Fibroblast of gingiva (primary cell): ENCODE measurements around the gene KCNAB3.
A peak's percentile ranks its signal among the peaks of the same experiment; 100 is the strongest.

ENCODE experiments used
- DNase-seq: peaks from one replicate; pipeline ENCODE4 v3.0.0-alpha.2; 2011; ENCODE audit warnings: low read depth

Gene KCNAB3

GRCh38 chr17:7897773-7898172 lies 31.9 kb downstream of the KCNAB3 start:
- peak; percentile 74 for DNase-seq

DNA sequence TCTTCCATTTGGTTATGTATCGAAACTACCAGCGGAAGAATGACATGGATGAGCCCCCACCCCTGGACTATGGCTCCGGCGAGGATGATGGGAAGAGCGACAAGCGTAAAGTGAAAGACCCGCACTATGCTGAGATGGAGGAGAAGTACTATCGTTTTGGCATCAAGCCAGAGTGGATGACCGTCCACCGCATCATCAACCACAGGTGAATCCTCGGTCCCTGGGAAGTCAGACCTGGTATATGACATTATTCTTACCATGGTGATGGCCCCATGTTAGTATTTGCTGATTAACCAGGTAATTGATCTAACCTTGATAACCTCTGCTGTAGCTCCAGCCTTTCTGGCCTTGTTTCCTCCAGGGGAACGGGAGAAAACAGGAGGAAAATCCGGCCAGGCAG lies 32.6 kb downstream of the KCNAB3 start:
- no peak for DNase-seq

GRCh38 chr17:7894866-7895265 lies 34.8 kb downstream of the KCNAB3 start:
- no peak for DNase-seq

GRCh38 chr17:7894226-7894625 lies 35.4 kb downstream of the KCNAB3 start:
- DNase-seq, result no peak

DNA sequence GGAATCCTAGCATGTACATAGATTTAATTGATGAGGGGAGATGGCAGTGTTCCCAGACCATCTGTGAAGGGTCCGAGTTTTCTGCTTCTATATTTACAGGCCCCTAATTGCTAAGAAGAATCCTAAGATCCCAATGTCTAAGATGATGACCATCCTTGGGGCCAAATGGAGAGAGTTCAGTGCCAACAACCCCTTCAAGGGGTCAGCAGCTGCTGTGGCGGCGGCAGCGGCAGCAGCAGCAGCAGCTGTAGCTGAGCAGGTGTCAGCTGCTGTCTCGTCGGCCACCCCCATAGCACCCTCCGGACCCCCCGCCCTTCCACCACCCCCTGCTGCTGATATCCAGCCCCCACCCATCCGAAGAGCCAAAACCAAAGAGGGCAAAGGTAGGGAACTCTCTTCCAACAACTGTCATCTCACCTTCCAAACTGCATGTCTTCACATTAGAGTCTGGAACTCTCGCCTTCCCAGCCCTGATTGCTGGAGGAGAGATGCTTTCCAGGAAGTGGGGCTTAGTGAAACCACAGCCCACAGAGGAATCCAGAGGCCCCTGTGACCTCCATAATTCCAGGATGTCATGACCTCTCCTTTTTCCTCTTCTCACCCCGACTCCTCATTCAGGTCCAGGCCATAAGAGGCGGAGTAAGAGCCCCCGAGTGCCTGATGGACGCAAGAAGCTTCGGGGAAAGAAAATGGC lies 36.3 kb downstream of the KCNAB3 start:
- DNase-seq, result no peak

DNA sequence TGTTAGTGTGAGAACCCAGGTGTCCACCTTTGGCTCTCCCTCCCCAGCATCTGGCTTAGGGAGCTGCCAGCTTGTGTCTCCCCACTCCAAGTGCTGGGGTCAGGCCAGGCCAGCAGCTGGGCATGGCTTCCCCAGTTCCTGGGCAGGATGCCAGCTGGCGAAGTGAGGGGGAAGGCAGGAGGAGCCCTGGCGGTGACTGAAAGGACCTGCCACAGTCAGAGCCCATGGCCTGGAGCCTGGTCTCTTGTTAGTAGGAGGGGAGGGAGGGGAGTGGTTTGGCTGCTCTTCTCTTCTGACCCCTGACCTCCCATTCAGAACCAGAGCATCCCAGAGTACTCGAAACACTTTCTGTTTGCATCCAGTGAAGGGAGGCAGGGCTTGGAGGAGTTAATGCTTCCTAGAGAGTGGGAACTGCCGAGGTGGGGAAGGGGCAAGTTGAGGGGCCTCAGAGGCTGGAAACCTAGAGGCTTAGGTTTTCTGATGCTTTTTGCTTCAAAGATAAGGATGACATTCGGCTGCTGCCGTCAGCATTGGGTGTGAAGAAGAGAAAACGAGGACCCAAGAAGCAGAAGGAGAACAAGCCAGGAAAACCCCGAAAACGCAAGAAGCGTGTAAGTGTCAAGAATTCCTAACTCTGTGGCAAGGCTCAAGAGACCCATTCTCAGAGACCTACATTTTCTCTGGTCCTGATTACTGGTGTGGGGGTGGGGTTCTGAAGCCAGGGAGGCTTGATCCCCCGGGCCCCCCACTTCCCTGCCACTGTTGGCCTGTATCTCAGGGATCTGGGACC lies 40.3 kb downstream of the KCNAB3 start:
- DNase-seq, result peak; percentile 98

DNA sequence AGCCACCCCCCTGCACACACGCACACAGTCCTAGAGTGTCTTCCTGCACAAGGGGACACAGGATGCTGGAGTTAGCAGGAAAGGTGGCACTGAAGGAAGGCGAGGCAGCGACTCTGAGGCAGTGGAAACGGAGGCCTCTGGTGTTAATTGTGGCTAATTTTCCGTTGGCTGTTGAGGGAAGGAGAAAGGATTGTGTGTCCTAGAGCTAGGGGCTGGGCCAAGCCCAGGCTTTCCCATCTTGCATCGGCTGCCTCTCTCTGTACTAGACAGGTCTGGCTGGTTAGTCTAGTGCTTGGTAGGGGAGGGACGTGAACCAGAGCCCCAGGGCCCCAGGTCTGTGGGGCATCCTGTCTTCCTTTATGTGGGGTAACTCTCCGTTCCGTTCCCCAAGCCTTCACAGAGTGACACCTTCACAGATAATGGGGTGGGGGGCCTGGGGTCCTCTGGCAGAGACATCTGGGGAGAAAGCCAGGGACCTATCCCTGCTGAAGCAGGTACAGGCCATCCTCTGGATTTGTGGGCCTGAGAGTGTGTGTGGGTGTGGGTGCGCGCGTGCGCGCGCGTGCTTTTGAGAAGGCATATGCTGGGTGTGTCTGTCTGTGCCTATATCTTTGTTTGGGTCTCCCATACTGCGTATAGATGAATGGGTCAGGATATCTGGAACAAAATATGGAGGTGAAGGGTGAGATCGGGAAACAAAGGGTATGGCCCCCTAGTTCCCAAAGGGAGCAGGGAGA lies 41.3 kb downstream of the KCNAB3 start, which contains the start of gene CHD3:
Gene CHD3 (plus strand): TSS at position 606 of the 737 bp plus-strand sequence. CDS start 212 bp downstream, outside the sequence.
- DNase-seq, result no peak

DNA sequence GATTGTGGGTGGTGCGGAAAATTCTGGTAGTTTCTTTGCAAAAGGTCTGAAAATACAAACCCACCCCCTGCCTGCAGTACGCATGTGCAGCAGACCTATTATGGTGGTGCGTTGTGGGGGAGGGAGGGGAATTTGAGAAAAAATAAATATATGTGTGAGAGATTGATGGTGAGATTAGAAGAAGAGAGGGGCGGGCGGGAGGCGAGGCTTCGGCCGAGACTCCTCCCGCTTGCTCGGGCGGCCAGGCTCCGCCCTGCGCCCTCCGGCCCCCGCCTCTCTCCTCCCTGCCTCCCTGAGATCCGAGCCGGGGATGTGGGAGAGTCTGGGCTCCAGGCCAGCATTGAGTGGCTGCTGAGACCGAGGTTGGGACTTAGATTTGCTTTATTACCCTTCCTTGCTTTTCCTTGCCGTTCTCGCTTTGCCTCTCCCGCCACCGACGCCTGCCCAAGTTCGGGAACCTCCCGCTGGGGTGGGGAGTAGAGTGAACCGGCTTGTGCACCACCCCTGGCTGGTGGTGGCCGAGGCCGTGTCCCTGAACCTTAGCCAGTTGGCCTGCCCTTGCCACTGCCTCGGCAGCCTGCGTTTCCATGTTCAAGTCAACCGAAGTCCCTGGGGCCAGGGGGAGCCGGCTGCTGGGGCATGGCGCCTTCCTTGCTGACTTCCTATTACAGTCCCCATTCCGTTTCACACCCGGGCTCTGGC lies 42.0 kb downstream of the KCNAB3 start:
- peak; percentile 96 for DNase-seq

DNA sequence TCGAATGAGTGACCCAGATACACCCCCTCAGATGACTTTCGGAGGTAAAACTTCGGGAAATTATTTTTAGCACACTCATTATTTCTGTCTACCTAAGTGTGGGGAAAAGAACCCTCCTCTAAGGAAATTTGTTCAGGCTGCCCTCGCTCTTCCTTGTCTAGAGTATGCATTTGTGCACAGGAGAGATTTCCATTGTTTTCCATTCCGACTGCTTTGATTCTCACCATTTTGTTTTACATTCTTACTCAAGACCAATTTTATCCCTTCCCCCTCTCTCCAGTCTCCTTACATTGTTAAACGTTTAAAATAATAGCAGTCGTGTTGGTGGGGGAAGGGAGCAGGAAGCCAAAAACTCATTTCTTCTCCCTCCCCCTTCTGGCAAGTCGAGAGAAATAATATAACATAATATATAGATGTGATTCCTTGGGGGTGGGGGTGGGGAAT lies 42.6 kb downstream of the KCNAB3 start:
- DNase-seq, result no peak

GRCh38 chr17:7886227-7887037 lies 43.2 kb downstream of the KCNAB3 start:
- DNase-seq, result no peak

DNA sequence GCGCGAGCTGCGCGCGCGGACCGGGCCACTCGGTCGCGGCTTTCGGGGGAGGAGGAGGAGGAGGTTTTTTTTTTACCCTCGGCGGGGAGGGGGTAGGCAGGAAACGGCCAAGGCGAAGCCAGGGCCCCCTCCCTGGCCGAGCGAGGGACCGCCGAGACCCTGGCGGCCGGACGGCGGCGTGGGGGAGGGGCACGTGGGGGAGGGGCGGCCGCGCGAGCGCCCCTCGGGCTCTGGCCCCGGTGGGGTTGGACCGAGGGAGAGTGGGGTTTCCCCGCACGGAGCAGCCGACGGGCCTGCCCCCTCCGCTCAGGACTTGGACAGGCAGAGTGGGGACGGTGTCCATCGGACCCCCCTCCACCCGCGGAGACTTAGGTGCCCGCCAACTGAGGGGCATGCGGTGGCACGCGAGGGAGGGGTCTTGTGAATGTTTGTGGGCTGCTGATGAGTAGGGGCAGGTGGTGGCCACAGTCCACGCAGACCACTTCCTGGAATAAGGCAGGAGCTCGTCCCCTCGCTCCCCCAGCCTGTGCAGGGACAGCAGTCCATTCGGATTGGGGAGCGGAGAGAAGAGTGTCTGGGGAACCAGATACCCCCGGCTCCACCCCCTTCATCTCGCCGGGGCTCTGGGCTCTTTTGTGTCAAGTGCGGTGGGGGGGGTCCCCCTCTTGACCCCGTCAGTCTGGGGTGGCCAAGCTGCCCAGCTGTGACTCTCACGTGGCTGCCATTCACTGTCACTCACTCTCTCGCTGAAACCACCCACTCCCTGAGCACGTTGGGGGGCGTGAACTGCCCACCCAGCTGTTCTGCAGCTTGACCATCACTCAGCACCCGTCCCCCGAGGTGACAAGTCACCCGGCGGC lies 44.1 kb downstream of the KCNAB3 start:
- DNase-seq, result peak; percentile 10

- DNase-seq, result no peak
Observed at GRCh38 chr17:7884581-7885366, 44.9 kb downstream of the KCNAB3 start.

GRCh38 chr17:7883781-7884386 lies 45.8 kb downstream of the KCNAB3 start:
- peak; percentile 48 for DNase-seq

DNA sequence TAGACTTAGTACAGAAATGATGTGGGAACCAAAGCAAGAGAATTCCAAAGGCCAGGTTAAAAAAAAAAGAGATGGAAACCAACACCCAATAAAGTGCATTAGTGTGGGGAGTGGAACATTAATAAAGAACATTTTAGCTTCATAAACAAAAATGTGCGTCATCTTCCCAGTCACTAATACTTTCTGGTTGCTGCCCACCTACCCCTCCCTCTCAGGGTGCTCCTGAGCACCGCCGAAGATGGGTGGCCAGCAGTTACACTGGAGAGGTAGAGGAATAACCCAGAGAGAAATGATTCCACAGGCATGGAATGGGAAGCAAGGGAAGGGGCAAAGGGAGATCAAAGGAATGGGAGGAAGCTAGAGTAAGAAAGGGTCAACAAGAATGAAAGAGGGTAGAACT lies 47.0 kb downstream of the KCNAB3 start:
- no peak for DNase-seq

DNA sequence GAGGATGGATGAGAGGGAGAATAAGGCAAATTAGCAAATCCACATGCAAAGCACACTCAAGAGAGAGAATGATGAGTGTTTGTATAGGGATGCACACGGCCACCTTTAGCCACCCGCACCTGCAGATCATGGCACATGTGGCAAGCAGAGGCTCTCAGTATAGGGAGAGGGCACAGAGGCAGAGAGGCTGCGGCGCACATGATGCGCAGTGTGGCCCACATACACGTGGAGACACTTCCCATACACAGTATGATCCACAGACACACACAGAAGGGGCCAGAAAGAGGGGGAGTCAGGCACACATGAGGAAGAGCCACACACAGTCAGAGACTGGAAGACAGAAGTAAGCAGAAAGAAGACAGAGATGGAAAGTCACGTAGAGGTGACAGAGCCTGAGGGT lies 47.6 kb downstream of the KCNAB3 start:
- no peak for DNase-seq

GRCh38 chr17:7881276-7882054 lies 48.2 kb downstream of the KCNAB3 start:
- no peak for DNase-seq

DNA sequence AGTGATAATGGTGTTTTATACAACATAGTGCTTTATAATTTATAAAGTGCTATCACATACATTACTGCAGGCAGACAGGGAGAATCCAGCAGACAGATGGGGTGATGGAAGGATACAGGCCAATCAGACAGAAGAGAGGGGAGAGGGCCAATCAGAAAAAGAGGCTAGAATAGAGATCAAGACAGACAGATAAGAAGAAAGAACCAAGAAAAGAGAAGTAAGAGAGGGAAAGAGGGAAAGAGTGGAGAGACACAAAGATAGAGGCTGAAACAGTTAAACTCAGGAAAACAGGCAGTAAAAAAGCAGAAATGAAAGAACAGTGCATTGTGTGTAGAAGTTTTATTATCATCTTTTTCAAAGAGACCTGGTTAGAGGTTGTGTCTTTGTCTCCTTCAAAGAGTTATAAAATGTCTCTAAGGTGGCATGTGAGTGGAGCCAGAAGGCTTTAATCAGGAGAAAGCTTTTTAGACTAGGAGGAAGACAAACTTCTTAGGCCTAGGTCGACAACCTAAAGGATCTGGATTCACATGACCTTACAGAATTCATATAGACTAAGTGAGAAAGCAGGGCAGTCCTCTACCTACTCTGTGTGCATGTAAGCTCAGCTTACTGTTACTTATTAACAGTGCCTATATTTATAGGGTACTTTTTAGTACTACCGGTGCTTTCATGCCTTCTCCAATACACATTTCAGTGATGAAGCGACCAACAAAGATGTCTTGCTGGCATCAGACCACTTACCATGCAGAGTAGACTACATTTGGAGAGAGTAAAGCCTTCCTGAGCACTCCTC lies 49.4 kb downstream of the KCNAB3 start:
- DNase-seq, result no peak
